Lower lobe of right lung (tissue), 2 donors: Measurements from ENCODE around the gene FAM120B. TPM values are rescaled to one million over a fixed set of nuclear protein-coding genes. Genes with fewer than 3 reads are reported as not detected.
"Not testable (repeated sequence)": the region's sequence is repeated elsewhere in the genome, so short reads cannot be mapped to it uniquely, and the experiment has no call there.

Experiments used
- ATAC-seq, 2 donors: fragments of 200-7000 bp; cut with Tn5 transposase; one replicate each; pipeline ENCODE4 v1.9.1; 2020 to 2022; ENCODE audit warnings: mild to moderate bottlenecking in 2 of 2, moderate library complexity in 2 of 2
- DNase-seq: peaks from one replicate; pipeline ENCODE4 v3.0.0-alpha.2; 2020
- H3K27ac ChIP-seq: fragments of 200-600 bp; one replicate; pipeline ENCODE4 v1.8.0; 2022
- H3K27me3 ChIP-seq: fragments of 200-600 bp; one replicate; pipeline ENCODE4 v1.8.0; 2022; ENCODE audit warnings: low read depth
- H3K36me3 ChIP-seq: fragments of 200-600 bp; one replicate; pipeline ENCODE4 v1.8.0; 2022; ENCODE audit warnings: mild to moderate bottlenecking
- H3K4me1 ChIP-seq: fragments of 200-600 bp; one replicate; pipeline ENCODE4 v1.8.0; 2022
- H3K4me3 ChIP-seq: fragments of 200-600 bp; one replicate; pipeline ENCODE4 v1.8.0; 2022; ENCODE audit warnings: mild to moderate bottlenecking
- H3K9me3 ChIP-seq: fragments of 200-600 bp; one replicate; pipeline ENCODE4 v1.8.0; 2022
- intact Hi-C: fragments of 100-400 bp; cut with DNase I; formaldehyde crosslinking; loops from one replicate; pipeline ENCODE4 v1.11.0; 2022
- total RNA-seq: library from RNA; stranded (reverse); fragmentation: NEBNext Ultra II Directional; extraction: Animal tissue kit (Norgen Biotek cat#: 25700); gene quantifications from one replicate; pipeline ENCODE4 v1.2.1, GENCODE V29; 2021
- TF ChIP-seq, protein P1 (sequence below): fragments of 200-600 bp; IDR thresholded peaks from one replicate; pipeline ENCODE4 v1.8.0; 2022; ENCODE audit warnings: antibody characterized with exemption, mild to moderate bottlenecking
- donor health status: DM: no; HTN: yes; CAD: no; lungs with severe emphysema.

The FAM120B gene
- total RNA-seq, 1 donor from 2014 or later, result 29.0 TPM

DNA sequence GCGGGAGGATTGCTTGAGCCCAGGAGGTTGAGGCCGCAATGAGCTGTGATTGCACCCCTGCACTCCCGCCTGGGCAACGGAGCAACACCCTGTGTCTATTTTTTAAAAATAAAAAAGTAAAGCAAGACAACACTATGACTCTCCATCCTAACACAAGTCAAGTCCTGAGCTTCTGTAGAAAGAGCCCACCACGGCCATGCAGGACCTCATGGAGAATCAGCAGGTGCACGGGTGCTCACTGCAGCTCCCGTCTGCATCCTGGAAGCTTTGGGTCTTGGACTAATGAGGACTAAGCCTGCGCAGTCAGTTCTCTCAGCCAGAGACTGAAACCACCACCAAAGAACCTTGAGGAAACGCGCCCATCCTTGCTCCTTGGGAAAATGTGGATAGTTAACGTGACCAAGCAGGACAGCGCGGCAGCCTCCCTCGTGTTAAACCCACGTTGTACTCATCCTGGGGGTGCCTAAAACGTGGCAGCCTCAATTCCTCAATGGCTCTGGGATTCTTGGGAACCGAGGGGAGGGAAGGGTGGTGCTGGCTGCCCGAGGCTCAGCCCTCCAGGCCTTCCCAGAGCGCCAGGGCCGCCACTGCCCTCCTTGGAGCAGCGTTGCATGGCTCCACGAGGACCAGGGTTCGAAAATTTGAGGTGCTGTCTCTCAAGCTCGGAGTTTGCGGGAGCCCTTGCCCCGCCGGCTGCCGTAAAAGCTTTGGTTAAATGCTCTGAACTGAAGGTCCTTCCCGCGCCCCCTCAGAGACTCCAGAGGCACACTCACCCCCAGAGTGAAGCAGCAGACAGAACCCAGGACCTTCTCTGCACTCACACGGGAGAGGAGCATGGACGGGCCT, 44.7 kb upstream of the FAM120B start:
- no peak overlapping the region for H3K27ac ChIP-seq
- intact Hi-C loops, result no loop called here
- no peak for ATAC-seq
- H3K9me3 ChIP-seq, result no peaks in the 10 kb centered on the region
- no peaks in the 10 kb centered on the region for H3K36me3 ChIP-seq
- TF ChIP-seq, protein P1, sequence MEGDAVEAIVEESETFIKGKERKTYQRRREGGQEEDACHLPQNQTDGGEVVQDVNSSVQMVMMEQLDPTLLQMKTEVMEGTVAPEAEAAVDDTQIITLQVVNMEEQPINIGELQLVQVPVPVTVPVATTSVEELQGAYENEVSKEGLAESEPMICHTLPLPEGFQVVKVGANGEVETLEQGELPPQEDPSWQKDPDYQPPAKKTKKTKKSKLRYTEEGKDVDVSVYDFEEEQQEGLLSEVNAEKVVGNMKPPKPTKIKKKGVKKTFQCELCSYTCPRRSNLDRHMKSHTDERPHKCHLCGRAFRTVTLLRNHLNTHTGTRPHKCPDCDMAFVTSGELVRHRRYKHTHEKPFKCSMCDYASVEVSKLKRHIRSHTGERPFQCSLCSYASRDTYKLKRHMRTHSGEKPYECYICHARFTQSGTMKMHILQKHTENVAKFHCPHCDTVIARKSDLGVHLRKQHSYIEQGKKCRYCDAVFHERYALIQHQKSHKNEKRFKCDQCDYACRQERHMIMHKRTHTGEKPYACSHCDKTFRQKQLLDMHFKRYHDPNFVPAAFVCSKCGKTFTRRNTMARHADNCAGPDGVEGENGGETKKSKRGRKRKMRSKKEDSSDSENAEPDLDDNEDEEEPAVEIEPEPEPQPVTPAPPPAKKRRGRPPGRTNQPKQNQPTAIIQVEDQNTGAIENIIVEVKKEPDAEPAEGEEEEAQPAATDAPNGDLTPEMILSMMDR, result no peak
- DNase-seq, result no peak
- no peak overlapping the region for H3K4me3 ChIP-seq
- peaks cover 16% of the 10 kb centered on the region for H3K4me1 ChIP-seq
- H3K27me3 ChIP-seq, result peaks cover 17% of the 10 kb centered on the region

DNA sequence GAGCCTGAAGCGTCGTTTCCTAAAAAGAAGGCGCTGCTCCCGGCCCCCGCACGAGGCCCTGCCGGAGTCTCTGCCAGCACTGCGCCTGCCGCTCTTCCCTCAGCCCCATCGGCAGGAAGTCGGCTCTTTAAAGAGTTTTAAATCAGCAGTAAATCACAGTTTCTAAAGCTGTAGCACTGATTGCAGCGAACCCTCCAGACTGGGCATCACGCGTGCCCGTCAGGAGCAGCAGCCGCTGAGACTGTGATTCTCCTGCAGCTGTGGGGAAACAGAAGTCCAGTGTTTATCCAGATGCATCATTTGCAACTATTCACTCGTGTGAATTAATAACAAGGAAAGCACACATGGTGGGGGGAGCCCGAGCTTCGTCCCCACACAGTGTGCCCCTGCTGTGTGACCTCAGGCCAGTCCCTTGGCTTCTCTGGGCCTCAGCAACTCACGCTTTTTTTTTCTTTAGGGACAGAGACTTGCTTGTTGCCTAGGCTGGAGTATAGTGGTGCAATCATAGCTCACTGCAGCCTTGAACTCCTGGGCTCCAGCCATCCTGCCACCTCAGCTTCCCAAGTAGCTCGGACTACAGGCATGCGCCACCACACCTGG, 44.0 kb upstream of the FAM120B start:
- Histone ChIP-seq H3K27ac (no peak overlapping the region), H3K27me3 (peaks cover 17% of the 10 kb centered on the region), H3K9me3 (no peaks in the 10 kb centered on the region), H3K4me1 (peaks cover 16% of the 10 kb centered on the region), H3K36me3 (no peaks in the 10 kb centered on the region), H3K4me3 (no peak overlapping the region)
- DNase-seq (no peak), ATAC-seq (no peak)
- intact Hi-C loops, result no loop called here
- TF ChIP-seq, protein P1, result no peak

DNA sequence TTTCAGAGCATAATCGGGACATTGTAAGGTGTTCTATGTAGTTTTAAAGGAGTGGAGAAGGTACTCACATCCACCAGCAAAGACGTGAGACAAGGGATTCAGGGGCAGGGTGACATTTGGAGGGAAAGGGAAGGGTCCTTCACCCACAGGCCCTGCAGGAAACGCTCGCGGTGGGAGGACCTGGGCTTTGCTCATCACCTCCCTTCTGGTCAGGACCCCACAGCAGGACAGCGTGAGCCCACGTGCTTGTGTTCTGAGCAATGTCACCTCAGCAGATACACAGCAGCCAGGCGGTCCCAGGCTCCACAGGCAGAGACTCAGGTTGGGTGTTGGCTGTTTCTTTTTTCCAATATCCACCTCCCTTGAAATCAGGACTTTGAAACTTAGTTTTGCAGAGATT, 43.1 kb upstream of the FAM120B start:
- TF ChIP-seq, protein P1, result no peak
- peaks cover 17% of the 10 kb centered on the region for H3K27me3 ChIP-seq
- H3K27ac ChIP-seq, result no peak overlapping the region
- peaks cover 16% of the 10 kb centered on the region for H3K4me1 ChIP-seq
- intact Hi-C loops, result no loop called here
- no peak overlapping the region for H3K4me3 ChIP-seq
- no peak for DNase-seq
- H3K9me3 ChIP-seq, result no peaks in the 10 kb centered on the region
- no peak for ATAC-seq
- no peaks in the 10 kb centered on the region for H3K36me3 ChIP-seq

DNA sequence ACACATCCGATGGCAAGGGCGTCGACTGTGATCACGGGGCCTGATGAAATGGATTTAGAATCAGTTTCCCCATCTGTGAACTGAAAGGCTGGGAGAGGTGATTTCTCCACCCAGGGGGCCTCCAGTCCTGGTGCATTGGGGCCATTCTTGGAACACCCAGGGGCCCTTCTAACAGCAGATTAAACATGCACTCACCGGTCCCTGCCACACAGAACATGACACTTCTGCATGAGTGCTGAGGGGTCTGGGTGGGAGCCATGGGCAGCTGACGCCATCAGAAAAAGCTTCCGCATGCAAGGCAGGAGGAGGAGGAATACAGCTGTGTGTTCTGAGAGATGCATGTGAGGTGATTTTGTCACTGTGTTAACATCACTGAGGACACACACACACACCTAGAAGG, 42.5 kb upstream of the FAM120B start:
- H3K4me1 ChIP-seq, result peaks cover 16% of the 10 kb centered on the region
- DNase-seq (no peak), ATAC-seq (no peak)
- no peaks in the 10 kb centered on the region for H3K36me3 ChIP-seq
- no peaks in the 10 kb centered on the region for H3K9me3 ChIP-seq
- no peak overlapping the region for H3K4me3 ChIP-seq
- no peak overlapping the region for H3K27ac ChIP-seq
- H3K27me3 ChIP-seq, result peaks cover 17% of the 10 kb centered on the region
- TF ChIP-seq, protein P1, result no peak
- intact Hi-C loops, result no loop called here

DNA sequence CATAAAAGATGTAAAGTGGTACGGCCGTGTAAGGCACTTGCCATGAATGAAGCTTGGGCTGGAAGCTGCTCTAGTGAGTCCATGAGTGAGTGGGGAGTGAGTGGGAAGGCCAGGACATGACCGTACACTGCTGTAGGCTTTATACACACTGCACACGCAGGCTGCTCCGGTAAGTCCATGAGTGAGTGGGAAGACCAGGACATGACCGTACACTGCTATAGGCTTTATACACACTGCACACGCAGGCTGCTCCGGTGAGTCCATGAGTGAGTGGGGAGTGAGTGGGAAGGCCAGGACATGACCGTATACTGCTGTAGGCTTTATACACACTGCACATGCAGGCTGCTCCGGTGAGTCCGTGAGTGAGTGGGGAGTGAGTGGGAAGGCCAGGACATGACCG, 41.9 kb upstream of the FAM120B start:
- DNase-seq, intact Hi-C loops, H3K4me3 ChIP-seq, H3K9me3 ChIP-seq, H3K27ac ChIP-seq, ATAC-seq, H3K36me3 ChIP-seq: not testable (repeated sequence)
- Histone ChIP-seq H3K27me3 (peaks cover 17% of the 10 kb centered on the region), H3K4me1 (peaks cover 16% of the 10 kb centered on the region)

DNA sequence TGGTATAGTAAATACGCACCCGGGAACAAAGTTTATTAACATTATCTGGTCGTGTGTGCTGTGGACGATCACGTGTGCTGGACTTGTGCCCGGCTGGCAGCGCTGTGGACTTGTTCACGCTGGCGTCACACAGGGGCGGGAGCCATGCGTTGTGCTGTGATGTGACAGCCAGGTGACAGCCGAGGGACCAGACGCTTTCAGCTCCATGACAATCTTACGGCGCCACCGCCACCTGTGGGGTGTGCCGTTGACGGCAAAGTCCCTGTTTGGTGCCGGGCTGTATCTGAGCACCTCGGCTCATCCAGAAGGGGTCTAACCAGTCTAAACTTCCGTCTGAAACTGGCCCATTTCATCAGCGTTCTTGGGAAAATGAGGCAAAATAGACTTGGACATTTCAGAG, 40.9 kb upstream of the FAM120B start:
- Histone ChIP-seq H3K9me3 (no peaks in the 10 kb centered on the region), H3K36me3 (no peaks in the 10 kb centered on the region), H3K4me3 (peak overlapping the region; percentile 6), H3K27me3 (peaks cover 17% of the 10 kb centered on the region), H3K27ac (peak overlapping the region; percentile 74), H3K4me1 (peaks cover 16% of the 10 kb centered on the region)
- TF ChIP-seq, protein P1, result no peak
- ATAC-seq (peak; percentile 56 to 74), DNase-seq (peak; percentile 73)
- intact Hi-C loops, result no loop called here
